Fibroblast of pulmonary artery (primary cell): ENCODE measurements around the gene BBS7.

Experiments
- DNase-seq: peaks from one replicate; pipeline ENCODE4 v3.0.0-alpha.2; 2010; ENCODE audit warnings: low read depth
- H3K4me3 ChIP-seq: replicated peaks from 2 replicates; pipeline ENCODE4 v1.5.1; 2011; ENCODE audit warnings: low read depth, mild to moderate bottlenecking, control low read depth, low read length, moderate library complexity
- CTCF ChIP-seq: IDR thresholded peaks from 2 replicates; pipeline ENCODE4 v1.5.1; 2011; ENCODE audit warnings: mild to moderate bottlenecking, control low read depth, low read length, inconsistent platforms; ENCODE audit errors: missing control alignments

BBS7 gene

GRCh38 chr4:121829511-121829910 is 40.8 kb downstream of the BBS7 start:
- DNase-seq: no peak
- TF ChIP-seq CTCF: no peak
- no peak overlapping the region for H3K4me3 ChIP-seq

- peak; percentile 36 for DNase-seq
- no peak for TF ChIP-seq CTCF
- H3K4me3 ChIP-seq: no peak overlapping the region
These were observed 42.4 kb downstream of the BBS7 start for GRCh38 chr4:121827853-121828252.

- no peak for DNase-seq
- no peak overlapping the region for H3K4me3 ChIP-seq
- TF ChIP-seq CTCF: no peak
These were observed 45.3 kb downstream of the BBS7 start for GRCh38 chr4:121824950-121825349.

GRCh38 chr4:121824171-121824527 is 46.1 kb downstream of the BBS7 start:
- no peak for TF ChIP-seq CTCF

GRCh38 chr4:121823505-121824170 is 46.6 kb downstream of the BBS7 start, which contains the start of gene CCNA2:
Gene CCNA2 (minus strand): TSS chr4:121823883. CDS start chr4:121823628, 255 bp downstream.
- DNase-seq: peak; percentile 98
- H3K4me3 ChIP-seq: peak within 1 kb of the TSS; percentile 85
- no peak for TF ChIP-seq CTCF

More at GRCh38 chr4:121824171-121824527, 46.1 kb downstream of the BBS7 start:
- no peak for DNase-seq
- peak overlapping the region; percentile 85 for H3K4me3 ChIP-seq

GRCh38 chr4:121822796-121823504 is 47.3 kb downstream of the BBS7 start:
- TF ChIP-seq CTCF: peak; percentile 30
- H3K4me3 ChIP-seq: peak overlapping the region; percentile 85
- peak; percentile 29 for DNase-seq
